ENCODE results near the gene LYZL6. TPM values are rescaled to one million over a fixed set of nuclear protein-coding genes. Genes with fewer than 3 reads are reported as not detected.

Gene LYZL6
- total and polyA plus RNA-seq, 7 donors, result not detected

DNA sequence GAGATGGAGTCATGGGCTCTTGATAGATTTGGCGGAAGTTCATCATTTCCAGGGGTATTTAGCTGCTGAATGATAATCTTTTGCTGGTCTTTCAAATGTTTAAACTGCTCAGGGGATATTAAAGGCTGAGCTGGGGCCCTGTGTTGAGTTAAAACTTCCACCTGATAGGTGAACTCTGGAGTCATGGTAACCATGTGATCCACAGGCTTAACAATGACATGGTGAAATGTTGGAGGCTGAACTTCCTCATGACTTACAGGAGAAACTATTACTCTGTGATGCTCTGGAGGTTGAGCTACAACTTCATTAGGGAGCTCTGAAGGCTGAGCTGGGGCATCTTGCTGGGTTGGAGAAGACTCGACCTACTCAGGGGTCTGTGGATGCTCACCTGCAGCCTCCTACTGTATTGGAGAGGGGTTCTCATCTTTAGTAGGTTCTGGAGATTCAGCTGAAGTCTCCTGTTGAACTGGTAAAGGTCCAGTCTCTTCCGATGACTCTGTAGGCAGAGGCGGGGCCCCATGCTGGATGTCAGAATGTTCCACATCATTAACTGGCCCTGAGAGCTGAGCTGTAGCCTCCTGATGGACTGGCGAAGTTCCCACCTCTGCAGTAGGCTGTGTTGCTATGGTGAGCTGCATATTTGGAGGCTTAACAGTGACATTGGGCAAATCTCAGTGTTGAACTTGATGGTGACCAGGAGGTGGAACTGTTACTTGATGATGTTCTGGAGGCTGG, 37.2 kb downstream of the LYZL6 start:
- Histone ChIP-seq H3K4me3 (no peak overlapping the region), H3K9me3 (no peaks in the 10 kb centered on the region), H3K4me1 (no peaks in the 10 kb centered on the region), H3K27me3 (no peaks in the 10 kb centered on the region), H3K36me3 (no peaks in the 10 kb centered on the region), H3K27ac (no peak overlapping the region)
- intact Hi-C loops (cut with DNase I), result no loop called here
- whole genome bisulfite sequencing, 2 donors, result 91 to 92% methylated on average over 5 of the region's 5 CpGs
- DNase-seq, result no peak
- no peak for TF ChIP-seq POLR2A (IDR thresholded peaks at IDR 0.05)
- no peak for TF ChIP-seq EP300 (IDR thresholded peaks at IDR 0.05)
- TF ChIP-seq, protein P1, sequence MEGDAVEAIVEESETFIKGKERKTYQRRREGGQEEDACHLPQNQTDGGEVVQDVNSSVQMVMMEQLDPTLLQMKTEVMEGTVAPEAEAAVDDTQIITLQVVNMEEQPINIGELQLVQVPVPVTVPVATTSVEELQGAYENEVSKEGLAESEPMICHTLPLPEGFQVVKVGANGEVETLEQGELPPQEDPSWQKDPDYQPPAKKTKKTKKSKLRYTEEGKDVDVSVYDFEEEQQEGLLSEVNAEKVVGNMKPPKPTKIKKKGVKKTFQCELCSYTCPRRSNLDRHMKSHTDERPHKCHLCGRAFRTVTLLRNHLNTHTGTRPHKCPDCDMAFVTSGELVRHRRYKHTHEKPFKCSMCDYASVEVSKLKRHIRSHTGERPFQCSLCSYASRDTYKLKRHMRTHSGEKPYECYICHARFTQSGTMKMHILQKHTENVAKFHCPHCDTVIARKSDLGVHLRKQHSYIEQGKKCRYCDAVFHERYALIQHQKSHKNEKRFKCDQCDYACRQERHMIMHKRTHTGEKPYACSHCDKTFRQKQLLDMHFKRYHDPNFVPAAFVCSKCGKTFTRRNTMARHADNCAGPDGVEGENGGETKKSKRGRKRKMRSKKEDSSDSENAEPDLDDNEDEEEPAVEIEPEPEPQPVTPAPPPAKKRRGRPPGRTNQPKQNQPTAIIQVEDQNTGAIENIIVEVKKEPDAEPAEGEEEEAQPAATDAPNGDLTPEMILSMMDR (IDR thresholded peaks at IDR 0.05), result no peak

DNA sequence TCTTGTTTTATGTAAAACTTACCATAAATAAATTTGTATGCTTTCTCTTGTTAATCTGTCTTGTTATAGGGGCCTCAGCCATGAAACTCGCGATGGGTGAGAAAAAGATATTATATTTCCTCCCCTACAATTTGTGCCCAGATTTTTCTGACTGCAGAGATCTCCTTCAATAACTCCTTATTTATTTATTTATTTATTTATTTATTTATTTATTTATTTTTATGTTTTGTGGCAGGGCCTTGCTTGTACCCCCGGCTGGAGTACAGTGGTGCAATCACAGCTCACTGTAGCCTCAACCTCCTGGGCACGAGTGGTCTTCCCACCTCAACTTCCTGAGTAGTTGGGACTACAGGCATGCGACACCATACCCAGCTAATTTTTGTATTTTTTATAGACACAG, 40.1 kb downstream of the LYZL6 start:
- intact Hi-C loops (cut with DNase I), result no loop called here
- H3K4me1 ChIP-seq, result no peaks in the 10 kb centered on the region
- no peak for DNase-seq
- TF ChIP-seq POLR2AphosphoS5 (IDR thresholded peaks at IDR 0.05), result no peak
- TF ChIP-seq, protein P1 (IDR thresholded peaks at IDR 0.05), result no peak
- TF ChIP-seq EP300 (IDR thresholded peaks at IDR 0.05), result no peak
- TF ChIP-seq POLR2A (IDR thresholded peaks at IDR 0.05), result no peak
- no peak overlapping the region for H3K4me3 ChIP-seq
- H3K9me3 ChIP-seq, result no peaks in the 10 kb centered on the region
- no peaks in the 10 kb centered on the region for H3K36me3 ChIP-seq
- H3K27me3 ChIP-seq, result no peaks in the 10 kb centered on the region
- no peak overlapping the region for H3K27ac ChIP-seq
- 92 to 93% methylated on average over 5 of the region's 5 CpGs for WGBS, 2 donors

DNA sequence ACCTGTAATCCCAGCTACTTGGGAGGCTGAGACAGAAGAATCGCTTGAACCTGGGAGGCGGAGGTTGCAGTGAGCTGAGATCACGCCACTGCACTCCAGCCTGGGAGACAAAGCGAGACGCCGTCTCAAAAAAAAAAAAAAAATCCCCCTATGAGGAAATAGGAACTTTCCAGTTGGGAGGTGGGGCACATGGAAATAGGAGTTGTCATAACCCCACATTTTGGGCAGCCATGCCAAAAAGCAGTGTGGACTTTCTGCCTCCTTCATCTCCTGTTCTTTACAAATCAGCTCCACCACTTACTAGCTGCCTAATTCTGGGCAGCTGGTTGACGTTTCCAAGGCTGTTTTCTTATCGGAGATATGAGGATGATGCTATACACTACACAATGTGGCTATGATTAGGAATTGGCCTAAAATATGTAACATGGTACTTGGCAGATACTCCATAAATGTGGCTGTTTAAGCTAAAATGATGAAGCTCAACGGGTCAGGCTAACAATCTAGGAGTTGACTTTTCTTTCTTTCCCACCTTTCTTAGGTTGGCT, 41.8 kb downstream of the LYZL6 start:
- 93 to 94% methylated on average over 9 of the region's 9 CpGs for WGBS, 2 donors
- no peak for DNase-seq
- no peak for TF ChIP-seq POLR2AphosphoS5 (IDR thresholded peaks at IDR 0.05)
- TF ChIP-seq, protein P1 (IDR thresholded peaks at IDR 0.05), result no peak
- no peak for TF ChIP-seq POLR2A (IDR thresholded peaks at IDR 0.05)
- no peak for TF ChIP-seq EP300 (IDR thresholded peaks at IDR 0.05)
- Histone ChIP-seq H3K36me3 (no peaks in the 10 kb centered on the region), H3K9me3 (no peaks in the 10 kb centered on the region), H3K4me1 (no peaks in the 10 kb centered on the region), H3K4me3 (no peak overlapping the region), H3K27me3 (no peaks in the 10 kb centered on the region), H3K27ac (no peak overlapping the region)
- intact Hi-C loops (cut with DNase I), result no loop called here

DNA sequence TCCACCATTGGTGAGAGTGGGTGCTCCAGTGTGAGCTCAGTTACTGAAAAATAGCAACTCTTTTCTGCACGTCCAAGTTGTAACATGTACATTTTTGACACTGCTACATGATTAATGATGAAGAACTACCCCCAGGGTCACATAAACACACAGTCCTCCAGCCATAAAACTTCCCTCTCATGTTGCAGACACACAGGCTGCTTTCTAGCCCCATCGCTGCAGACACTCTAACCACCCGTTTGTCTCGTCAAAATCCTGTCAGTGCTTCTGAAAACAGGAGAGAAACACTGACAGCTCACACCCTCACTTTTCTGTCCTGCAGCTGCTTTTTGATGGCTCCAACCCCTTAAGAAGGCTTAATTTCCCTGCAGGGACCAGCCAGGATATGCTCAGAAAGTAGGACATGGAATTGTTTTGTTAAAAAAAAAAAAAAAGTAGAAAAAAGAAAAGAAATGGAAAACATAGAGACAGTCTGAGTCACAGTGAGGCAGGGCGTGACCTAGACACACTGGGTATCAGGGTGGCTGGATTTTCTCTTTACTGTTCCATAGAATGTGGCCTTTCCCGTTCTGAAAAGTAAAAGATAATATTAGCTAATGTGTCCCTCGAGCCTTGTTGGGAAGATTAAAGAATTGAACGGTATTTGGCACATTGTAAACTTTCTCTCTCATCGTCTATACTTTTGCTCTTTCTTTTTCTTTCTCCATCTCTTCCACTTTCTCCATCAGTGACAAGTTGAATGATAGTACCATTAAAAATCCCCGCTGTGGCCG, 42.6 kb downstream of the LYZL6 start:
- H3K27ac ChIP-seq, result no peak overlapping the region
- no peak for DNase-seq
- 64 to 68% methylated on average over 11 of the region's 11 CpGs for WGBS, 2 donors

More for the DNA sequence above, 42.6 kb downstream of the LYZL6 start:
- Histone ChIP-seq H3K9me3 (no peaks in the 10 kb centered on the region), H3K4me3 (no peak overlapping the region), H3K27me3 (no peaks in the 10 kb centered on the region), H3K4me1 (no peaks in the 10 kb centered on the region), H3K36me3 (no peaks in the 10 kb centered on the region)
- no peak for TF ChIP-seq POLR2A (IDR thresholded peaks at IDR 0.05)
- TF ChIP-seq, protein P1 (IDR thresholded peaks at IDR 0.05), result no peak
- TF ChIP-seq POLR2AphosphoS5 (IDR thresholded peaks at IDR 0.05), result no peak
- no peak for TF ChIP-seq EP300 (IDR thresholded peaks at IDR 0.05)
- intact Hi-C loops (cut with DNase I), result no loop called here

Data from sigmoid colon (tissue), 7 donors.